Mammary epithelial cell (primary cell): ENCODE results near the gene SYT9.

Experiments
- EZH2 ChIP-seq: IDR thresholded peaks from 2 replicates; pipeline ENCODE4 v1.6.1; 2012; ENCODE audit warnings: low read length, inconsistent platforms, borderline replicate concordance
- TF ChIP-seq, protein P1 (sequence below), 2 donors: IDR thresholded peaks in 1 of 2; conservative IDR thresholded peaks in 1 of 2; 2 replicates each; pipeline ENCODE4 v1.5.1; 2011 to 2012; ENCODE audit warnings: inconsistent platforms in 2 of 2, low read length in 2 of 2, mild to moderate bottlenecking in 2 of 2, control low read depth in 1 of 2, low read depth in 1 of 2; ENCODE audit not compliant: insufficient read depth in 1 of 2; ENCODE audit errors: extremely low read depth in 1 of 2

DNA sequence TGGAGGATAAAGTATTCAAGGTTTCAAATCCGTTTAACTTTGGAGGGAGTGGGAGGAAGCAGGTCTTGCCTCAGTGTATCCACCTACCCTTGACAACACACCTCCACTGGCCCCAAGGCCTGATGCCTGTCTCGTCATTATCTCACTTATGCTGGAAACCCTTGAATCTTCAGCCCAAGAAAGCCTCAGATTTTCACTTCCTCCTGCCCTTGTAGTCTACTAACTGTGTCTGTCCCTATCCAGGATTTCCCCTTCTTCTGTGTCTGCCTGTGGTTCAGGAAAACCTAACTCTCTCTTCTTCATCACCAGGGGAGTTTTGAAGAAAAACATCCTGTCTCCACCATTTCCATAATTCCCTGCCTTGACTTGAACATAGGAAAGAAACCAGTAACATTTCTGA lies 56.1 kb downstream of the SYT9 start:
- TF ChIP-seq, protein P1, sequence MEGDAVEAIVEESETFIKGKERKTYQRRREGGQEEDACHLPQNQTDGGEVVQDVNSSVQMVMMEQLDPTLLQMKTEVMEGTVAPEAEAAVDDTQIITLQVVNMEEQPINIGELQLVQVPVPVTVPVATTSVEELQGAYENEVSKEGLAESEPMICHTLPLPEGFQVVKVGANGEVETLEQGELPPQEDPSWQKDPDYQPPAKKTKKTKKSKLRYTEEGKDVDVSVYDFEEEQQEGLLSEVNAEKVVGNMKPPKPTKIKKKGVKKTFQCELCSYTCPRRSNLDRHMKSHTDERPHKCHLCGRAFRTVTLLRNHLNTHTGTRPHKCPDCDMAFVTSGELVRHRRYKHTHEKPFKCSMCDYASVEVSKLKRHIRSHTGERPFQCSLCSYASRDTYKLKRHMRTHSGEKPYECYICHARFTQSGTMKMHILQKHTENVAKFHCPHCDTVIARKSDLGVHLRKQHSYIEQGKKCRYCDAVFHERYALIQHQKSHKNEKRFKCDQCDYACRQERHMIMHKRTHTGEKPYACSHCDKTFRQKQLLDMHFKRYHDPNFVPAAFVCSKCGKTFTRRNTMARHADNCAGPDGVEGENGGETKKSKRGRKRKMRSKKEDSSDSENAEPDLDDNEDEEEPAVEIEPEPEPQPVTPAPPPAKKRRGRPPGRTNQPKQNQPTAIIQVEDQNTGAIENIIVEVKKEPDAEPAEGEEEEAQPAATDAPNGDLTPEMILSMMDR (conservative IDR thresholded peaks at IDR 0.05 in 1 of 2, IDR thresholded peaks at IDR 0.05 in 1 of 2; ENCODE audit: extremely low read depth in 1 of 2, insufficient read depth in 1 of 2, low read depth in 1 of 2, low read length in 2 of 2), result no peak
- TF ChIP-seq EZH2, result no peak
